HepG2 (cell line): ENCODE results near the gene GCM1. TPM values are rescaled to one million over a fixed set of nuclear protein-coding genes. Genes with fewer than 3 reads are reported as not detected.

Experiments used
- CREB1 ChIP-seq, 2 experiments: fragments of 450-650 bp in 1 of 2; IDR thresholded peaks; 2 replicates each; pipeline ENCODE4 v1.6.1; 2016 to 2017; ENCODE audit warnings: control low read depth in 1 of 2, mild to moderate bottlenecking in 1 of 2, missing compliant biosample characterization in 1 of 2, missing genetic modification characterization in 1 of 2
- DR1 ChIP-seq: sonication (generic); formaldehyde crosslinking; IDR thresholded peaks from 2 replicates; pipeline ENCODE4 v1.8.0; 2021; ENCODE audit warnings: mild to moderate bottlenecking, missing genetic modification reagents, inconsistent platforms
- ESRRA ChIP-seq: sonication (generic); formaldehyde crosslinking; IDR thresholded peaks from 2 replicates; pipeline ENCODE4 v1.5.1; 2020; ENCODE audit warnings: mild to moderate bottlenecking, low read depth, missing genetic modification reagents
- HDAC1 ChIP-seq: sonication (generic); formaldehyde crosslinking; IDR thresholded peaks from 2 replicates; pipeline ENCODE4 v1.5.1; 2020; ENCODE audit warnings: mild to moderate bottlenecking, missing genetic modification reagents
- HNRNPUL1 ChIP-seq: fragments of 200-400 bp; formaldehyde crosslinking; IDR thresholded peaks from 2 replicates; pipeline ENCODE4 v1.6.1; 2017; ENCODE audit warnings: low read depth, mild to moderate bottlenecking, low read length, moderate library complexity
- ISL2 ChIP-seq: sonication (generic); formaldehyde crosslinking; IDR thresholded peaks from 2 replicates; pipeline ENCODE4 v1.5.0; 2020; ENCODE audit warnings: missing genetic modification reagents
- JUN ChIP-seq: sonication (generic); formaldehyde crosslinking; IDR thresholded peaks from 2 replicates; pipeline ENCODE4 v1.4.0; 2020; ENCODE audit warnings: mild to moderate bottlenecking, missing genetic modification reagents
- KDM4B ChIP-seq: sonication (generic); formaldehyde crosslinking; IDR thresholded peaks from 2 replicates; pipeline ENCODE4 v1.4.0; 2020; ENCODE audit warnings: missing genetic modification reagents
- MXI1 ChIP-seq: IDR thresholded peaks from 3 replicates; pipeline ENCODE4 v1.6.1; 2012; ENCODE audit warnings: low read depth, low read length, inconsistent platforms, borderline replicate concordance
- MYC ChIP-seq: sonication (generic); formaldehyde crosslinking; IDR thresholded peaks from 2 replicates; pipeline ENCODE4 v1.9.0; 2021; ENCODE audit warnings: missing genetic modification reagents, borderline replicate concordance
- MYNN ChIP-seq: sonication (generic); formaldehyde crosslinking; IDR thresholded peaks from 2 replicates; pipeline ENCODE4 v1.4.0; 2020; ENCODE audit warnings: mild to moderate bottlenecking, low read depth, missing genetic modification reagents
- RNF2 ChIP-seq: fragments of 450-650 bp; conservative IDR thresholded peaks from 2 replicates; pipeline ENCODE4 v1.6.1; 2016; ENCODE audit warnings: low read depth
- SIX1 ChIP-seq: sonication (generic); formaldehyde crosslinking; IDR thresholded peaks from 2 replicates; pipeline ENCODE4 v1.4.0; 2020; ENCODE audit warnings: missing genetic modification reagents, borderline replicate concordance
- SMAD3 ChIP-seq: sonication (generic); formaldehyde crosslinking; IDR thresholded peaks from 2 replicates; pipeline ENCODE4 v1.4.0; 2020; ENCODE audit warnings: missing genetic modification reagents
- SP4 ChIP-seq: sonication (generic); formaldehyde crosslinking; IDR thresholded peaks from 2 replicates; pipeline ENCODE4 v1.8.1; 2023; ENCODE audit warnings: mild to moderate bottlenecking, missing genetic modification reagents
- TCF12 ChIP-seq, 2 experiments: fragments of 450-650 bp in 1 of 2; sonication (generic) in 1 of 2; formaldehyde crosslinking in 1 of 2; IDR thresholded peaks; 2 replicates each; pipeline versions ENCODE4 v1.6.1 to v1.8.0; 2017 to 2022; ENCODE audit warnings: antibody characterized with exemption in 1 of 2, mild to moderate bottlenecking in 1 of 2, missing genetic modification reagents in 1 of 2, moderate library complexity in 1 of 2
- TEAD3 ChIP-seq: optimal IDR thresholded peaks from 2 replicates; pipeline ENCODE3; 2016; ENCODE audit warnings: borderline replicate concordance
- ZNF10 ChIP-seq: sonication (generic); formaldehyde crosslinking; IDR thresholded peaks from 2 replicates; pipeline ENCODE4 v1.4.0; 2020; ENCODE audit warnings: mild to moderate bottlenecking, low read depth, missing genetic modification reagents, borderline replicate concordance
- ZNF253 ChIP-seq: sonication (generic); formaldehyde crosslinking; IDR thresholded peaks from 2 replicates; pipeline ENCODE4 v1.8.0; 2022; ENCODE audit warnings: mild to moderate bottlenecking, missing genetic modification reagents, borderline replicate concordance
- ZNF260 ChIP-seq: sonication (generic); formaldehyde crosslinking; IDR thresholded peaks from 2 replicates; pipeline ENCODE4 v1.4.0; 2020; ENCODE audit warnings: missing genetic modification reagents, low read depth, mild to moderate bottlenecking, borderline replicate concordance
- ZNF292 ChIP-seq: sonication (generic); formaldehyde crosslinking; IDR thresholded peaks from 2 replicates; pipeline ENCODE4 v1.8.1; 2022; ENCODE audit warnings: mild to moderate bottlenecking, low read depth, missing genetic modification reagents, borderline replicate concordance
- ZNF34 ChIP-seq: sonication (generic); formaldehyde crosslinking; IDR thresholded peaks from 2 replicates; pipeline ENCODE4 v1.4.0; 2020; ENCODE audit warnings: mild to moderate bottlenecking, missing genetic modification reagents, borderline replicate concordance
- ZNF879 ChIP-seq: sonication (generic); formaldehyde crosslinking; IDR thresholded peaks from 2 replicates; pipeline ENCODE4 v1.8.1; 2023; ENCODE audit warnings: missing genetic modification reagents
- ZNF891 ChIP-seq: sonication (generic); formaldehyde crosslinking; IDR thresholded peaks from 2 replicates; pipeline ENCODE4 v1.5.0; 2020; ENCODE audit warnings: mild to moderate bottlenecking, missing genetic modification reagents
- polyA plus RNA-seq, 8 experiments: library from polyadenylated mRNA; depleted of rRNA in 3 of 8; stranded (reverse) in 7 of 8; unstranded in 1 of 8; fragments of >200 nt; fragmentation: Illumina TruSeq in 4 of 8; extraction: Trizol in 4 of 8; gene quantifications; 2 replicates each; pipeline versions ENCODE4 v1.2.1 to v1.2.3, GENCODE V29; 2011 to 2016; ENCODE audit warnings: low read depth in 4 of 8, missing spikeins in 1 of 8, mixed read lengths in 1 of 8; ENCODE audit not compliant: insufficient read depth in 1 of 8
- total RNA-seq, 5 experiments: library from RNA; depleted of rRNA; stranded (reverse); fragments of >200 nt; fragmentation: Illumina TruSeq; extraction: Trizol; gene quantifications; 2 replicates each; pipeline ENCODE4 v1.2.3, GENCODE V29; 2016; ENCODE audit warnings: low read depth in 1 of 5
- TF ChIP-seq, protein P1 (sequence below): sonication (generic); formaldehyde crosslinking; conservative IDR thresholded peaks from 2 replicates; pipeline ENCODE4 v1.4.0; 2020; ENCODE audit warnings: mild to moderate bottlenecking, missing genetic modification reagents, moderate library complexity
- TF ChIP-seq, protein P2 (sequence below): sonication (generic); formaldehyde crosslinking; IDR thresholded peaks from 2 replicates; pipeline ENCODE4 v1.5.0; 2020; ENCODE audit warnings: mild to moderate bottlenecking, missing genetic modification reagents, borderline replicate concordance

The GCM1 gene
- total and polyA plus RNA-seq, 2 of the 13 experiments (the other 11 are each of a cell fraction or from before 2014, with no cell fraction given): 0.04 to 0.13 TPM

DNA sequence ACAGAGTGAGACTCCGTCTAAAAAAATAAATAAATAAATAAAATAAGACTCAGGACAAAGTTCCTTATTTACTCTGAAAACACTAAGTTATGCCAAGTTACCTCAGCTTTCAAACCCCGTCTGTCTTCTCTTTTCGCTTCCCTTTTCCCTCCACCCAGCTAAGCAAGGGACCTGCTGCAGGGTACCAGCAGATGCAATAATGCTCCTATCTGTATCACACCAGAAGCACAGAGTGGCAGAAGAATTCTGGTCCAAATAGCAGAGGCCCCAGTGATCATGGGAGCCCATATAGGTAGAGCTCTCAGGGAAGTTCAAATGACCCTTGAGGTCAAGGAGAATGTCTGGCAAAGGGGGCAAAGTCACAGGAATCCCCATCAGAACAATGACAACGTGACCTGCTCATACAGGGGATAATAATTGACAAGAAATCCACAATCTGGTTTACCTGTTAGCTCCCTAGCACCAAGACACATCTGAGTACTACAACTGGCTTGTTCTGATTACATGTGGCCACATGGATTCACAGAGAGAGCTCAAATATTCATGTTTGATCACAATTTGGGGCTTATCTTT lies 8.7 kb downstream of the GCM1 start (continued):
- no peak for TF ChIP-seq ZNF891 (CRISPR knock-in tag)
- TF ChIP-seq RNF2: no peak
- TF ChIP-seq ZNF292 (CRISPR knock-in tag): no peak
- TF ChIP-seq TEAD3 (CRISPR knock-in tag): no peak
- TF ChIP-seq ZNF34 (CRISPR knock-in tag): no peak
- TF ChIP-seq JUN (CRISPR knock-in tag): no peak
- TF ChIP-seq TCF12 (IDR thresholded peaks at IDR 0.05): no peak
- no peak for TF ChIP-seq TCF12 (CRISPR knock-in tag; IDR thresholded peaks at IDR 0.05)
- TF ChIP-seq SIX1 (CRISPR knock-in tag): no peak
- TF ChIP-seq HDAC1: 0 out of 2 replicates have a peak, but pooled peaks have one; percentile 16
- TF ChIP-seq MYC (CRISPR knock-in tag): no peak
- TF ChIP-seq ZNF10 (CRISPR knock-in tag): no peak
- no peak for TF ChIP-seq CREB1 (IDR thresholded peaks at IDR 0.05)
- no peak for TF ChIP-seq CREB1 (CRISPR knock-in tag; IDR thresholded peaks at IDR 0.05)
- TF ChIP-seq MYNN (CRISPR knock-in tag): no peak
- TF ChIP-seq DR1: no peak
- no peak for TF ChIP-seq ZNF879 (CRISPR knock-in tag)
- no peak for TF ChIP-seq SMAD3 (CRISPR knock-in tag)
- TF ChIP-seq ZNF253 (CRISPR knock-in tag): no peak
- TF ChIP-seq SP4: no peak
- 0 out of 2 replicates have a peak, but pooled peaks have one; percentile 30 for TF ChIP-seq ISL2 (CRISPR knock-in tag)
- no peak for TF ChIP-seq HNRNPUL1
- peak; percentile 80 for TF ChIP-seq ESRRA (CRISPR knock-in tag)
- TF ChIP-seq MXI1: no peak
- TF ChIP-seq, protein P1, sequence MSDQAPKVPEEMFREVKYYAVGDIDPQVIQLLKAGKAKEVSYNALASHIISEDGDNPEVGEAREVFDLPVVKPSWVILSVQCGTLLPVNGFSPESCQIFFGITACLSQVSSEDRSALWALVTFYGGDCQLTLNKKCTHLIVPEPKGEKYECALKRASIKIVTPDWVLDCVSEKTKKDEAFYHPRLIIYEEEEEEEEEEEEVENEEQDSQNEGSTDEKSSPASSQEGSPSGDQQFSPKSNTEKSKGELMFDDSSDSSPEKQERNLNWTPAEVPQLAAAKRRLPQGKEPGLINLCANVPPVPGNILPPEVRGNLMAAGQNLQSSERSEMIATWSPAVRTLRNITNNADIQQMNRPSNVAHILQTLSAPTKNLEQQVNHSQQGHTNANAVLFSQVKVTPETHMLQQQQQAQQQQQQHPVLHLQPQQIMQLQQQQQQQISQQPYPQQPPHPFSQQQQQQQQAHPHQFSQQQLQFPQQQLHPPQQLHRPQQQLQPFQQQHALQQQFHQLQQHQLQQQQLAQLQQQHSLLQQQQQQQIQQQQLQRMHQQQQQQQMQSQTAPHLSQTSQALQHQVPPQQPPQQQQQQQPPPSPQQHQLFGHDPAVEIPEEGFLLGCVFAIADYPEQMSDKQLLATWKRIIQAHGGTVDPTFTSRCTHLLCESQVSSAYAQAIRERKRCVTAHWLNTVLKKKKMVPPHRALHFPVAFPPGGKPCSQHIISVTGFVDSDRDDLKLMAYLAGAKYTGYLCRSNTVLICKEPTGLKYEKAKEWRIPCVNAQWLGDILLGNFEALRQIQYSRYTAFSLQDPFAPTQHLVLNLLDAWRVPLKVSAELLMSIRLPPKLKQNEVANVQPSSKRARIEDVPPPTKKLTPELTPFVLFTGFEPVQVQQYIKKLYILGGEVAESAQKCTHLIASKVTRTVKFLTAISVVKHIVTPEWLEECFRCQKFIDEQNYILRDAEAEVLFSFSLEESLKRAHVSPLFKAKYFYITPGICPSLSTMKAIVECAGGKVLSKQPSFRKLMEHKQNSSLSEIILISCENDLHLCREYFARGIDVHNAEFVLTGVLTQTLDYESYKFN (CRISPR knock-in tag): peak; percentile 27; the same call in 1 of the 2 replicates
- no peak for TF ChIP-seq KDM4B (CRISPR knock-in tag)
- no peak for TF ChIP-seq ZNF260
- TF ChIP-seq, protein P2, sequence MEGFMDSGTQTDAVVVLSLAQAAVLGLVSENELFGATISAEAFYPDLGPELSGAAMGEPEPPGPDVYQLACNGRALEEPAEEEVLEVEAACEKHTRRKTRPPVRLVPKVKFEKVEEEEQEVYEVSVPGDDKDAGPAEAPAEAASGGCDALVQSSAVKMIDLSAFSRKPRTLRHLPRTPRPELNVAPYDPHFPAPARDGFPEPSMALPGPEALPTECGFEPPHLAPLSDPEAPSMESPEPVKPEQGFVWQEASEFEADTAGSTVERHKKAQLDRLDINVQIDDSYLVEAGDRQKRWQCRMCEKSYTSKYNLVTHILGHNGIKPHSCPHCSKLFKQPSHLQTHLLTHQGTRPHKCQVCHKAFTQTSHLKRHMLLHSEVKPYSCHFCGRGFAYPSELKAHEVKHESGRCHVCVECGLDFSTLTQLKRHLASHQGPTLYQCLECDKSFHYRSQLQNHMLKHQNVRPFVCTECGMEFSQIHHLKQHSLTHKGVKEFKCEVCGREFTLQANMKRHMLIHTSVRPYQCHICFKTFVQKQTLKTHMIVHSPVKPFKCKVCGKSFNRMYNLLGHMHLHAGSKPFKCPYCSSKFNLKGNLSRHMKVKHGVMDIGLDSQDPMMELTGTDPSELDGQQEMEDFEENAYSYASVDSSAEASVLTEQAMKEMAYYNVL (CRISPR knock-in tag): no peak
